Panc1 (cell line): Measurements from ENCODE around the gene EVL. TPM values are rescaled to one million over a fixed set of nuclear protein-coding genes. Genes with fewer than 3 reads are reported as not detected.

Experiments
- ATAC-seq: fragments of 200-7000 bp; cut with Tn5 transposase; 2 replicates; pipeline ENCODE4 v1.9.1; 2020; ENCODE audit warnings: mild to moderate bottlenecking, moderate library complexity
- BruUV-seq: library from RNA; stranded (reverse); fragments of 400-500 nt; replicated peaks from 2 replicates; lab custom pipeline; 2021; lab: Mats Ljungman, UMichigan
- CTCF ChIA-PET: fragments of 300-600 bp; sonication (Branson Sonifier 250); formaldehyde crosslinking; loops from one replicate; lab custom pipeline; 2022; ENCODE audit warnings: antibody characterized with exemption; lab: Charles Lee
- POLR2A ChIA-PET: fragments of 300-600 bp; sonication (Branson Sonifier 250); formaldehyde crosslinking; loops from one replicate; lab custom pipeline; 2022; ENCODE audit warnings: antibody characterized with exemption; lab: Charles Lee
- DNase-seq: peaks from one replicate; pipeline ENCODE4 v3.0.0-alpha.2; 2010; ENCODE audit warnings: low read depth, low spot score
- H3K27ac ChIP-seq: 2 replicates; pipeline ENCODE4 v1.5.1; 2011; ENCODE audit warnings: mild to moderate bottlenecking, low read length, inconsistent platforms
- H3K27me3 ChIP-seq: fragments of 200-500 bp; sonication (Bioruptor generic); 2 replicates; pipeline ENCODE4 v1.6.0; 2014; ENCODE audit warnings: low read length, inconsistent platforms; ENCODE audit not compliant: control insufficient read depth, insufficient read depth
- H3K36me3 ChIP-seq: fragments of 200-500 bp; sonication (Bioruptor generic); 2 replicates; pipeline ENCODE4 v1.5.1; 2014; ENCODE audit warnings: inconsistent platforms, mild to moderate bottlenecking, low read length, moderate library complexity; ENCODE audit not compliant: control insufficient read depth, insufficient read depth
- H3K4me1 ChIP-seq: 2 replicates; pipeline ENCODE4 v1.5.1; 2011; ENCODE audit warnings: inconsistent platforms, mild to moderate bottlenecking, low read length, moderate library complexity; ENCODE audit not compliant: control insufficient read depth, insufficient read depth
- H3K4me3 ChIP-seq, 2 experiments: 2 replicates each; pipeline ENCODE4 v1.5.1; 2011 to 2012; ENCODE audit warnings: low read depth in 2 of 2, low read length in 2 of 2, mild to moderate bottlenecking in 2 of 2, inconsistent platforms in 1 of 2, moderate library complexity in 1 of 2
- H3K9me3 ChIP-seq: fragments of 200-500 bp; sonication (Bioruptor generic); 2 replicates; pipeline ENCODE4 v1.5.1; 2014; ENCODE audit warnings: low read depth, mild to moderate bottlenecking, inconsistent platforms, low read length, moderate library complexity; ENCODE audit not compliant: control insufficient read depth, insufficient read depth
- CTCF ChIP-seq: fragments of 450-650 bp; IDR thresholded peaks from 2 replicates; pipeline ENCODE4 v1.5.1; 2017; ENCODE audit warnings: mild to moderate bottlenecking
- POLR2AphosphoS5 ChIP-seq: IDR thresholded peaks from 2 replicates; pipeline ENCODE4 v1.6.1; 2012; ENCODE audit warnings: mild to moderate bottlenecking, low read depth, low read length, moderate library complexity
- SIN3A ChIP-seq: IDR thresholded peaks from 2 replicates; pipeline ENCODE4 v1.6.1; 2012; ENCODE audit warnings: low read depth, mild to moderate bottlenecking, low read length, moderate library complexity, borderline replicate concordance; ENCODE audit not compliant: insufficient read depth
- TCF7L2 ChIP-seq: IDR thresholded peaks from 2 replicates; pipeline ENCODE4 v1.6.1; 2011; ENCODE audit warnings: mild to moderate bottlenecking, low read depth, low read length, inconsistent platforms
- in situ Hi-C: cut with HindIII; loops from 2 replicates; pipeline ENCODE4 v1.10.0; 2016; ENCODE audit warnings: low sequenced_read_pairs, low pct_unique_long_range_greater_than_20kb
- intact Hi-C: fragments of 100-400 bp; cut with micrococcal nuclease; formaldehyde crosslinking; loops from one replicate; pipeline ENCODE4 v1.10.0; 2022; ENCODE audit not compliant: unreplicated experiment
- total RNA-seq: library from RNA; stranded (reverse); gene quantifications from one replicate; pipeline ENCODE4 v1.2.1, GENCODE V29; 2021; ENCODE audit not compliant: unreplicated experiment
- TF ChIP-seq, protein P1 (sequence below), 2 experiments: IDR thresholded peaks; 2 replicates each; pipeline ENCODE4 v1.6.1; 2011 to 2012; ENCODE audit warnings: low read depth in 2 of 2, control low read depth in 1 of 2, low read length in 1 of 2, mild to moderate bottlenecking in 1 of 2, moderate library complexity in 1 of 2; ENCODE audit not compliant: insufficient read depth in 1 of 2

EVL gene
- total RNA-seq, 1 experiment from 2014 or later = 38.3 TPM

DNA sequence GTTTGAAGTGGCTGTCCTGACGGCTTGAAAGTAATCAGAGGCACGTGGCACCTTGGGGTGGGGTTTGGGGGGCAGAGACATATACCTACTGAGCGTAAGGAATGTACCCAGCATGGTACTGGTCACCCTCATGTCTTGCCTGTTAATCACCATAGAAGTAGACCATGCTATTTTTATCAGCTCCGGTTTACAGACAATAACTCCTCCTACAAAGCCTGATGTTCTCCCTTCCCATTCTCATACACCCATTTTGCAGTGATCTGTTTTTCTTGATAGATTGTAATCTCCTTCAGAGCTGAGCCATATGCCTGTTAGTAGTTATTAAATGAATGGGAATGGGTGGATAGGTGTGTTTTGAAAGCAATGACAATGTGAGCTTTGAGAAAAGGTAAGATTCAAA lies 10.5 kb downstream of the EVL start:
- no peaks in the 10 kb centered on the region for H3K36me3 ChIP-seq
- POLR2A ChIA-PET = no interaction called here
- ATAC-seq = no peak
- no peak for DNase-seq
- no TSS peak for BruUV-seq
- in situ Hi-C loops (no loop called here), intact Hi-C loops (no loop called here)
- CTCF ChIA-PET = no interaction called here
- no peaks in the 10 kb centered on the region for H3K9me3 ChIP-seq
- TF ChIP-seq TCF7L2 = no peak
- no peak for TF ChIP-seq POLR2AphosphoS5
- TF ChIP-seq, protein P1, sequence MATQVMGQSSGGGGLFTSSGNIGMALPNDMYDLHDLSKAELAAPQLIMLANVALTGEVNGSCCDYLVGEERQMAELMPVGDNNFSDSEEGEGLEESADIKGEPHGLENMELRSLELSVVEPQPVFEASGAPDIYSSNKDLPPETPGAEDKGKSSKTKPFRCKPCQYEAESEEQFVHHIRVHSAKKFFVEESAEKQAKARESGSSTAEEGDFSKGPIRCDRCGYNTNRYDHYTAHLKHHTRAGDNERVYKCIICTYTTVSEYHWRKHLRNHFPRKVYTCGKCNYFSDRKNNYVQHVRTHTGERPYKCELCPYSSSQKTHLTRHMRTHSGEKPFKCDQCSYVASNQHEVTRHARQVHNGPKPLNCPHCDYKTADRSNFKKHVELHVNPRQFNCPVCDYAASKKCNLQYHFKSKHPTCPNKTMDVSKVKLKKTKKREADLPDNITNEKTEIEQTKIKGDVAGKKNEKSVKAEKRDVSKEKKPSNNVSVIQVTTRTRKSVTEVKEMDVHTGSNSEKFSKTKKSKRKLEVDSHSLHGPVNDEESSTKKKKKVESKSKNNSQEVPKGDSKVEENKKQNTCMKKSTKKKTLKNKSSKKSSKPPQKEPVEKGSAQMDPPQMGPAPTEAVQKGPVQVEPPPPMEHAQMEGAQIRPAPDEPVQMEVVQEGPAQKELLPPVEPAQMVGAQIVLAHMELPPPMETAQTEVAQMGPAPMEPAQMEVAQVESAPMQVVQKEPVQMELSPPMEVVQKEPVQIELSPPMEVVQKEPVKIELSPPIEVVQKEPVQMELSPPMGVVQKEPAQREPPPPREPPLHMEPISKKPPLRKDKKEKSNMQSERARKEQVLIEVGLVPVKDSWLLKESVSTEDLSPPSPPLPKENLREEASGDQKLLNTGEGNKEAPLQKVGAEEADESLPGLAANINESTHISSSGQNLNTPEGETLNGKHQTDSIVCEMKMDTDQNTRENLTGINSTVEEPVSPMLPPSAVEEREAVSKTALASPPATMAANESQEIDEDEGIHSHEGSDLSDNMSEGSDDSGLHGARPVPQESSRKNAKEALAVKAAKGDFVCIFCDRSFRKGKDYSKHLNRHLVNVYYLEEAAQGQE (IDR thresholded peaks at IDR 0.05; ENCODE audit: insufficient read depth in 1 of 2, low read depth in 2 of 2, low read length in 1 of 2) = no peak
- no peak for TF ChIP-seq CTCF
- no peak overlapping the region for H3K4me3 ChIP-seq
- no peaks in the 10 kb centered on the region for H3K27me3 ChIP-seq
- H3K27ac ChIP-seq = no peak overlapping the region
- no peaks in the 10 kb centered on the region for H3K4me1 ChIP-seq

DNA sequence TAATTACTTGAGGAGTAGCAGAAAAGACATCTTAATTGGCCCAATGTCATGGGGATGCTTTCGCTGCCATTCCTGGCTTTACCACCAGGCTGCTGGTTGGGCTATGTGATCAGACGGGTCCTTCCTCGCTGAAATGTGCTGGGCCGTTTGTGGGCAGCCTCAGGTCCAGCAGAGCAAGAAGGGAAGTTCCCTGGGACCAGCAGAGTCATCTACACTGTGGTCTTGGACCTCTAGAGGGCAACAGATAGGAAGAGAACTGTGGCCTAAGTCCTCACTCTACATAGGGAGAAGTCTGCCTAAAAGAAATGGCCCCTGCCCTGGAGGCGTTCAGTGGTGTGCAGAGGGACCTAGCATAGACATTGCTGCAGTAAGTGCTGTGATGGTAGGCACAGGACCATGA lies 10.9 kb downstream of the EVL start:
- BruUV-seq = no TSS peak
- in situ Hi-C loops (no loop called here), intact Hi-C loops (no loop called here)
- Histone ChIP-seq H3K36me3 (no peaks in the 10 kb centered on the region), H3K4me3 (no peak overlapping the region), H3K9me3 (no peaks in the 10 kb centered on the region), H3K27ac (no peak overlapping the region), H3K4me1 (no peaks in the 10 kb centered on the region), H3K27me3 (no peaks in the 10 kb centered on the region)
- ATAC-seq (peak; percentile 52; the same call in 1 of the 2 replicates), DNase-seq (no peak)
- TF ChIP-seq TCF7L2 (no peak), SIN3A (no peak), POLR2AphosphoS5 (no peak), CTCF (no peak; the same call in 1 of the 2 replicates)
- TF ChIP-seq, protein P1 (IDR thresholded peaks at IDR 0.05; ENCODE audit: insufficient read depth in 1 of 2, low read depth in 2 of 2, low read length in 1 of 2) = no peak
- CTCF ChIA-PET = no interaction called here
- POLR2A ChIA-PET = no interaction called here
